GM19455 (cell line): ENCODE measurements around the gene SNX9.
"Not testable (repeated sequence)": the region's sequence is repeated elsewhere in the genome, so short reads cannot be mapped to it uniquely, and the experiment has no call there.

Experiments used
- ATAC-seq: cut with Tn5 transposase; IDR thresholded peaks from one replicate; pipeline ENCODE4 v1.9.1; 2021; ENCODE audit not compliant: unreplicated experiment

The SNX9 gene

DNA sequence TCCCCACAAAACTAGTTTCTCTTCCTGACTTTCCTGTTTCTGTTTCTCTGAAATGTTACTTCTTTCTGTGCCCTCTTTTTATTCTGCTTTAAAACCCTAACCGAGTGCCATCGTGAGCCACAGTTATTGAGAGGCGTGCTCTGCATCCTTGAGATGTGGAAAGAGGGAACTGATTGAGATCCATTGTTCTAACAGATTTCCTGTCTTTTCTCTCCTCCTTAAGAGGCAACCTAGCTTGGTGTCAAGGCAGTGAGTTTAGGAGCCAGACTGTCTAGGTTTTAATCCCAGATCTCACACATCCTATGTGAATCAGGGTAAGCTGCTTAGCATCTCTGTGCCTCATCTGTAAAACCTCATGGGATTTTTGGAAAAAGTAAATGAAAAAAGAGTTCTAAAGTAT is 57.5 kb downstream of the SNX9 start:
- ATAC-seq, result no peak

DNA sequence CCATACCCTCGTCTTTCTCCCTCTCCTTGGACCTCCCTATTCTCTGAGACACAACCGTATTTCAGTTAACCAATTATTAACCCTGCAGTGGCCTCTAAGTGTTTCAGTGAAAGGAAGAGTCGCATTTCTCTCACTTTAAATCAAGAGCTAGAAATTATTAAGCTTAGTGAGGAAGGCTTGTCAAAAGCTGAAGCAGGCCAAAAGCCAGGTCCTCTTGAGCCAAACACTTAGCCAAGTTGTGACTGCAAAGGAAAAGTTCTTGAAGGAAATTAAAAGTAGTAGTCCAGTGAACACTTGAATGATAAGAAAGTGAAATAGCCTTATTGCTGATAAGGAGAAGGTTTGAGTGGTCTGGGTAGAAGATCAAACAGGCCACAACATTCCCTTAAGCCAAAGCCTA is 58.3 kb downstream of the SNX9 start:
- no peak for ATAC-seq

- ATAC-seq, result no peak
Observed at GRCh38 chr6:157884756-157885155, 61.7 kb downstream of the SNX9 start.

- no peak for ATAC-seq
Observed at GRCh38 chr6:157885211-157885788, 62.3 kb downstream of the SNX9 start.

DNA sequence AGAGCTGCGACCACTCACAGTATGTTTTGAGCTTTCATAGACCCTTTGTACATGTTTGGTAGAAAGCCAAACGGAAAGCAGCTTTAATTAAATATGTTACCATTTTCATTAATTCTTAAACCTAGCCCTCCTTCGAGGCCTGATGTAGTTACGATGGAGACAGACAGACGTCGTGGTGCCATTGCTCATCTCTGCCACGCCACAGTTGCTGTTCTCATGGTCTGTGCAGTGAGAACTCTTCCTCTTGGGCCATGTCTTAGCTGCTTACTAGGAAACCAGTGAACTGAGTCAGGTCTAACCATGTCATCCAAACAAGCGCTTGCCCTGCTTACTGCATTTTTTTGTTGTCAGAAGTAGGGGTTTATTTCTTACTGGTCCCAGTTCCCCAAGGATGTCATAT is 62.8 kb downstream of the SNX9 start:
- ATAC-seq, result no peak

DNA sequence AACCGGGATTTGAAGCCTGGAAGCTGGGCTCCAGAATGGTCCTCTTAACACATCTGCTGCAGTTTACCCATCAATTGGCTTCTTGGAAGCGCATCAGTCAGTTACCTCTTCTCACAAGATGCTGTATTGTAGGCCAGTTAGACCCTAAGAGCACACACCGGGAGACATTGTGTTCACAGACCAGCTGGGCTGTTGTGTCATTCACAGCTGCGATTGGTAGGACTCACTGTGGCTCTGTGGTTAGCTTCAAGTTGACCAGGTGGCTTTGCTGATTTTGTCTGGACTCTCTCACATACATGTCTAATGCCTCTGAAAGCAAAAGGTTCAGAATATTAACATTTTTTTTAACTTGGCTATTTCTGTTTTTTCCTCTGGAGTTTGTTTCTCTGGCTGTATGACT is 64.8 kb downstream of the SNX9 start:
- ATAC-seq, result no peak

GRCh38 chr6:157891544-157892362 is 68.7 kb downstream of the SNX9 start:
- no peak for ATAC-seq

DNA sequence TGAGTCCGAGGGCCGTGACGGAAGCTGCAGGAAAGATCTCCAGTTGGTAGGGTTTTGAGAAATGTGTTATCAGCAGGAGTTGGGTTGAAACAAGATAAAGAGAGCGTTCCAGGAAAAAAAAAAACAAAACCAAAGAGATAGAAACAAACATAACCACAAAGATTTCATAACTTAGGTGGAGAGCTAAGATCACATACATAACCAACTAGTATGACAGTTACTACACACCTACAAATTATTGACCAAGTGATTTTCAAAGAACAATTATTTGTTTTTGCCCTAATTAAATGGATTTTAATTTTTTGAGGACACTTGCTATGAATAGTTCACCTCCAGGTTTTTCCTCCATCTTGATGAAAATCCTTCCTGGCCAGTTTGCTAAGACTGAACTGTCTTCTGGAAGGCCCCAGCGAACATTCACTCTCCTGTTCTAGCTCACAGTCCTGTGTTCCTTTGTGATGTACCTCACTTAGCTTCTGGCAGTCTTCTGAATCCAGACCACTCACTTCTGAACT is 69.4 kb downstream of the SNX9 start:
- no peak for ATAC-seq

DNA sequence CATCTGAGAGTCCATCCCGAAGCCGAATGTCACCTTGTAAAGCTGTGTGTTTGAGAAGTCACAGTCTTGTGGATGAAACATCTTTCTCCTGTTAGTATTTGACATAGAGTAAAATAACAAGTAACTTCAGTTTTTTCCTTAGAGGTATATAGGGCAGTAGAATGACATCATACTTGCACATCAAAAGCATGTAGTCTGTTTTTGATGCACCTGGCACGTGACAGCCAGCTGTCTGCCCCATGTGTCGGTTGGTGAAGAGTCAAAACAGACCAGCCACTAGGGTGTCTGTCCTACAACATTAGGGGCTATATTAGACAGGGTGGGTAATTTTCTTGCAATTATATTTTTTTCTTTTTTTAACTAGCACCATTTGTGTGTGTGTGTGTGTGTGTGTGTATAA is 70.2 kb downstream of the SNX9 start:
- no peak for ATAC-seq

DNA sequence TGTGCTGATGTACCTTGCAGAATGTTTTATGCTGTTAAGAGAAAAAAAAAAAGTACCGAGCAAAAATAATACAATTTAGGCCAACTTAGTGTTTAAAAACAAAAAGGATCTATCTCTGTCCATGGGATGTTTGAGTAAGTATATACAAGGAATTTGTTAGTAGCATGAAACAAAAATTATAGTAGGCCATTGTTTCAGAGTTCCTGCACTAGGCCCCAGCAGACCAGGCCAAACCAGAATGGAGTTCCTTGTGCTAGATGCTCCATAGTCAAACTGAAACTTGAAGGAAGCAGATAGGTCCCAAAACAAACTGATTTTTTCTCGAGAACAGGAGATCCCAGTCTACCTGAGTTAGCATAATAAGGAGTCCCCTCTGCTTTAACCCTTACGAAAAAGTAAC is 72.5 kb downstream of the SNX9 start:
- ATAC-seq, result no peak

GRCh38 chr6:157896932-157897331 is 73.9 kb downstream of the SNX9 start:
- no peak for ATAC-seq

DNA sequence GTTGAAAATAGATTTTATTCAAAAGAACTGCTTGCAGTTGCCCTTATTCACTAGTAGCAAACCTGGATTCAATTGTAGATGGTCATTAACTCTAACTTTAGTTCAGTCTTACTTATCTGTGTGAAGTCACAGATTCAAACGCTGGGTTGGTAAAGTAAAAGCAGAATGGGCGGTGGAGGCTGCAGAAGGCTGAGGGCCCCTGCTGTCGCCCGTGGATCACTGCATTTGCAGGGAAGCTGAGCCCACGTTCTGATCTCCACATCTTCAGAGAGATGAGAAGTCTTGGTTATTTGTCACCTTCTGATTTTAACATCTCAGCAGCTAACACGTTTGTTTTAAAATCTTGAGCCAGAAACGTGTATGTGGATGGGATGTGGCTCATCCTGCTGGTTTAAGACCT is 75.1 kb downstream of the SNX9 start:
- ATAC-seq, result no peak

- ATAC-seq, result no peak
Observed at GRCh38 chr6:157898640-157899039, 75.6 kb downstream of the SNX9 start.

GRCh38 chr6:157900262-157900661 is 77.2 kb downstream of the SNX9 start:
- not testable (repeated sequence) for ATAC-seq

DNA sequence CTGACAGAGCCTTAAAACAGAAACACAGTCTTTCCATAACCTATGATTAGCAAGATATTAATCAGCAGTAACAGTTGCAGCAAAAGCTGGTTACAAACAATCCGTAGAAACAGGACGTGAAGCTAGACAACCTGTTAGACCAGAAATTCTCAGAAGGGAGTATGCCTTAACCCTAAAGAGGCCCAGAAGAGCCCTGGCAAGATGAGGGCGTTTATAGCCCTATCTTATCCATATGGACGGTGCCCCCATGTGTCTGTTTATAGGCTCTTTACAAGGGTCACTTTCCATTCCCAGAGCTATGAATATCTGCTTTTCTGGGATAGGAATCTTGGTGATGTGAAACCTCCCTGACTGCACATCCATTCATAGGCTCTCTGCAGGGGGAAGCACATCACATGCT is 77.7 kb downstream of the SNX9 start:
- ATAC-seq, result not testable (repeated sequence)

GRCh38 chr6:157904999-157905398 is 82.0 kb downstream of the SNX9 start:
- ATAC-seq, result no peak

DNA sequence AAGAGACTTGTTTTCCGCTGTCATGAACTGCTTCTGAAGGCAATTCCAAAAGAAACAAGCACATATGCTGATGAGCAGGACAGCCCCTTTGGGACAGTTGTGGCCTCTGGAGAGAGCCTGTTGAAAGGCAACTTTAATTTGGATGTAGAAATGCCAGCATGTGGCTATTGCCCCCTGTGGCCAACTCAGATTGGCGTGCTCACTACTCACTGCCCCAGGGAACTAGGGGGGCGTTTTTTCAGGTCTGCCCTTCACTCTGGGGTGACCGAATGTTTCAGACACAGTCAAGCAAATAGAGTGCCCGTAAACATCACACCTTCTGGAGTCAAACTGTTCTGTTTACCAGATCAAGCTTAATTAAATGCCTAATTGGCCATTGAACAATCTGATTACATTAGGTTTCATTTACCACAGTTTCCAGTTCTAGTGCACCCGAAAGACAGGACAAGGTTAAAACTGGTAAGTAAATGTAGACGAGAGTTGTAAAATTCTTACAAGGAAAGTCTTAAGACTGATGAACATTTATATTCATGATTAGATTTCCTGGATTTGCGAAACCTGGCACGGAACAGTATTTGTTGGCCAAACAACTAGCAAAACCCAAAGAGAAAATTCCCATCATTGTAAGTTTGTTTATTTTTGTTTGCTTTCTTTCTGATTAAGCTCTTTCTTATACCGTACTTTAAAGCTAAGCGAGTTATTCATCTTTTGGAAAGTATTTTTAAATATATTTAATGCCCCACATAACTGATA is 82.7 kb downstream of the SNX9 start:
- no peak for ATAC-seq

- ATAC-seq, result no peak
Observed at GRCh38 chr6:157906537-157907061, 83.6 kb downstream of the SNX9 start.

DNA sequence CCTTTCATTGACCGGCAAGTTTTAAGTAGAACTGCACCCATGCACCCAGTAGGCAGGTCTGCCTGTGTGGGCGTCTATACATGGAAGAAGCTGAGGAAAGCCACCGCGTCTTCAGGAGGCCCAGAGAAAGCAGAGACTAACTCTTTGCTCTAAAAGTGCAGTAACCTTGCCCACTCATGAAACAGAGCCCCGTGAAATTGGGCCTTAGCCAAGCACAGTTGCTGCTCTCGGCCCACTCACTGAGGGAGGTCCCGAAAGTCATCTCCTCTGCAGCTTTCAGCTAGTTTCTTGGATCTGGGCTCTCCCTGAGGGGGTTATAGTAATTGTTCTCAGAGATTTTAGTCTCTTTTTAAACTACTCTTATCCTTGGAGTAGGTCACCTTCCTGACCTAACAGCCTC is 84.6 kb downstream of the SNX9 start:
- no peak for ATAC-seq

DNA sequence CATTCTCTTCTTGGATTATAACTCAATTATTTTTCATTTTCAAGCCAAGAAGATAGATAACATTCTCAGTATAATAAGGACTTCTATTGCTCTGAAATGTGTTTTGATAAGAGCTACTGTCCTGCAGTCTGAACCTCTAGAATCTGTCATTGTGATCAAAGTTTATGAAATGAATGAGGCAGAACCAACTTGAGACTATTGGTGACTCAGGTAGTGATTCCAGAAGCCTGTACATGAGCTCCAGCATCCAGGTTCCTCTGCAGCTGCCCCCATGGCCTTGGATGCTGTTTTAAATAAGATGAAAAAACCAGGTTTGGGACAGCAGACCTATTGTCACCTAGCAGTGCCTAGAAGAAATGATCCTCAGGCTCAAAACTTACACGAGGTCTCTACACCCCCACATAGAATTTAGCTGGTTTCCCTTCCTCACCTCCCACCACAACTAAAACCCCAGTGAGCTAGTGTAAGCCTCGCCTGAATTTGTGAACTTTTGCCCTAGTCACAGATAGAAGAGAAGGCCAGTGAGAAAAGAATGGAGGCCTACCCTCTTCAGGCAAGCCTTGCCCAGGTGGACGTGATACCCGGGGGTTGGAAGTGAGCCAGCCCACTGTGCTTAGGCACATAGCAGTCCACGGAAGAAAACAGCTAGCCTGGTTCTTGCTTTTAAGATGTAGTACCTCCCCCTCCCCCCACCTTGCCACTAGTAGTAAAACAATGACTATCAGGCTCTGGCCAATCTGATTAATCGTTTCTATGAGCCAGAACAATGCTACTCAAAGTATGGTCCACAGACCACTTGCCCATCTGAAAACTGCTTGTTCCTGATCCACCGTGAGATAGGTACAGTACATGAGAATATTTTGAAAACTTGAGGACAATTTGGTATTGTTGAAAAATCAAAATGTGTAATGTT is 85.6 kb downstream of the SNX9 start:
- ATAC-seq, result no peak

- ATAC-seq, result no peak
Observed at GRCh38 chr6:157909282-157909664, 86.2 kb downstream of the SNX9 start.
